ENCODE data around the gene SEMG2.

Gene SEMG2

DNA sequence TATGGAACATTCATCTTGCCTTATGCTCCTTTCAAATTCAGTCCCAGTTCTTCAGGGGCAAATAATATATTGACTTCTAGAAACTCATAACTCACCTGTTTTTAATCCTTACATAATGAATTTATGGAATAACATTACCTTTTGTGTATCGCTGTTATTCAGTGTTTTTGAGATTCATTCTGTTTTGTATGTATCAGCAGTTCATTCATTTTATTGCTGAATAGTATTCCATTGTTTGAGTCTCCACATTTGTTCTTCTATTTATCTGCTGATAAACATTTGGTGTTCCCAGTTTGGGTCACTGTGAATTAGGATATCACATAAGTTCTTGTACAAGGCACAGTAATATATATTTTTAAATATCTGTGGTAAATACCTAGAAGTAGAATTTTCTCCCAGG is 5.1 kb downstream of the SEMG2 start:
- TF ChIP-seq, protein P1, sequence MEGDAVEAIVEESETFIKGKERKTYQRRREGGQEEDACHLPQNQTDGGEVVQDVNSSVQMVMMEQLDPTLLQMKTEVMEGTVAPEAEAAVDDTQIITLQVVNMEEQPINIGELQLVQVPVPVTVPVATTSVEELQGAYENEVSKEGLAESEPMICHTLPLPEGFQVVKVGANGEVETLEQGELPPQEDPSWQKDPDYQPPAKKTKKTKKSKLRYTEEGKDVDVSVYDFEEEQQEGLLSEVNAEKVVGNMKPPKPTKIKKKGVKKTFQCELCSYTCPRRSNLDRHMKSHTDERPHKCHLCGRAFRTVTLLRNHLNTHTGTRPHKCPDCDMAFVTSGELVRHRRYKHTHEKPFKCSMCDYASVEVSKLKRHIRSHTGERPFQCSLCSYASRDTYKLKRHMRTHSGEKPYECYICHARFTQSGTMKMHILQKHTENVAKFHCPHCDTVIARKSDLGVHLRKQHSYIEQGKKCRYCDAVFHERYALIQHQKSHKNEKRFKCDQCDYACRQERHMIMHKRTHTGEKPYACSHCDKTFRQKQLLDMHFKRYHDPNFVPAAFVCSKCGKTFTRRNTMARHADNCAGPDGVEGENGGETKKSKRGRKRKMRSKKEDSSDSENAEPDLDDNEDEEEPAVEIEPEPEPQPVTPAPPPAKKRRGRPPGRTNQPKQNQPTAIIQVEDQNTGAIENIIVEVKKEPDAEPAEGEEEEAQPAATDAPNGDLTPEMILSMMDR (IDR thresholded peaks at IDR 0.05; ENCODE audit: low read depth, low read length, missing control alignments): no peak
- H3K4me3 ChIP-seq (replicated peaks; ENCODE audit: low read depth, low read length): no peak overlapping the region
- DNase-seq (ENCODE audit: extremely low read depth, low read depth): no peak

DNA sequence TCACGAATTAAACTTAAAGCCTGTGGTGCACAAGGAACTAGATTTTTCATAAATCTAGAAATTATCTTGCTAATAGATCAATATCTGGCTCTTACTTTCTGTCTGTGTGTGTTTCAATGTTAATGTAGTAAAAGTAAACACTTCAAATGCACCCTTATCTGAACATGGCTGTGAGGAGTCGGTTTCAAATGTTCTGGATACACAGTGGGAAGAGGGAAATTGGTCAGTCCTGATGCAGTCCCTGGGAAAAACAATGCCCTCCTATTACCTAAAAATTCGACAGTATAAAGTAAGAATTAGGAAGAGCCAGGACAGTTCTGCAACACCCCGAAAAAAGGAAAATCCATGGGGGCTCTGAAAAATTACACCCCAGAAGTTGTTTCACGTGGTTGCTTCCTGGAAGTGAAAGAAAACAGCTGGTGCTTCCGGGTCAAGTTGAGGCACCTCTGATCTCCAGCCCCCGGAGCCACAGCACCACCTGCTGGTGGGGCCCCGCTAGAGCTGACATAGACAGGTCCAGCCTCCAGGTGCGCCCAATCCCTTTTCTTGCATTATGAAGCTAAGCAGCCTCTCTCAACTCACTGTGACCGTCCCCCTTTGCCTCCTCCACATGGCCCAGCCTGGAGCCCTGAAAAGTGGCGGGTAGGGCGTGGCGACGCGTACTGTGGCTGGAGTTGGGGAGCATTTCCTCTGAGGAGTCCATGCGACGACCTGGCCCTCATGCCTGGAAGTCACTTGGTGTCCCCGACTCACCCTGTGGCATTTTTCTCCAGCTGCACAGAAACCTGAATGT is 8.3 kb downstream of the SEMG2 start:
- DNase-seq (ENCODE audit: extremely low read depth, low read depth): no peak
- H3K4me3 ChIP-seq (replicated peaks; ENCODE audit: low read depth, low read length): no peak overlapping the region
- TF ChIP-seq, protein P1 (IDR thresholded peaks at IDR 0.05; ENCODE audit: low read depth, low read length, missing control alignments): peak; percentile 88

DNA sequence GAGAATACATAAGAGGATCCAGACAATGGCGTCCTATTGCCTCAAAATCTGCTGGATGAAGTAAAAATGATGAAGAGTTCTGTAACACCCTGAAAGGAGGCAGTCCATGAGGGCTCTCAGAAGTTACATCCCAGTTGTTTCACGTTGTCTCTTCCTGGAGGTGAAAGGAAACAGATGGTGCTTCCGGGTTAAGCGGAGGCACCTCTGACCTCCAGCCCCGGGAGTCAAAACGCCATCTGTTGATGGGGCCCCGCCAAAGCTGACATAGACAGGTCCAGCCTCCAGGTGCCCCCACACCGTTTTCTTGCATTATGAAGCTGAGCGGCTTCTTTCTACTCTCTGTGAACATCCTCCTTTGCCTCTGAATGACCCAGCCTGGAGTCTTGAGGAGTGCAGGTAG is 9.5 kb downstream of the SEMG2 start:
- TF ChIP-seq, protein P1 (IDR thresholded peaks at IDR 0.05; ENCODE audit: low read depth, low read length, missing control alignments): no peak
- no peak for DNase-seq (ENCODE audit: extremely low read depth, low read depth)
- H3K4me3 ChIP-seq (replicated peaks; ENCODE audit: low read depth, low read length): no peak overlapping the region

DNA sequence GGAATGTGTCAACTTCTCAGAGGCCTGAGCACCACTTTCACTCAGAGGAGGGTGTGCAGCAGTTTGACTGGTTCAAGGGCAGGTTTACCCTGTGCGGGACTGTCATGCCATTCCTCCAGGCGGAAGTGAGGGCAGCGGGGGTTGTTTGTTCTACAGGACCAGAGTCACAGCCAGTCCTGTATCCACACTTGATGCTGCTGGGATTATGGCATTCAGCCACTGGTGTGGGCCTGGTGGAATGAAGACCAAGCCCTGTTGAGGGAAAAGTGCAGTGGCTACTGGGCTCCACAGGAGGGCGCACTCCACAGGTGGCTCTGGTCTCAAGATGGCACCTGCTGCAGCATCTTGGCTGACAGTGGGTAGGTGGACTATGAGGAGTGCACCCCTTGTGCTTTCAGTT is 14.8 kb downstream of the SEMG2 start:
- TF ChIP-seq, protein P1 (IDR thresholded peaks at IDR 0.05; ENCODE audit: low read depth, low read length, missing control alignments): peak; percentile 71
- no peak for DNase-seq (ENCODE audit: extremely low read depth, low read depth)
- no peak overlapping the region for H3K4me3 ChIP-seq (replicated peaks; ENCODE audit: low read depth, low read length)

DNA sequence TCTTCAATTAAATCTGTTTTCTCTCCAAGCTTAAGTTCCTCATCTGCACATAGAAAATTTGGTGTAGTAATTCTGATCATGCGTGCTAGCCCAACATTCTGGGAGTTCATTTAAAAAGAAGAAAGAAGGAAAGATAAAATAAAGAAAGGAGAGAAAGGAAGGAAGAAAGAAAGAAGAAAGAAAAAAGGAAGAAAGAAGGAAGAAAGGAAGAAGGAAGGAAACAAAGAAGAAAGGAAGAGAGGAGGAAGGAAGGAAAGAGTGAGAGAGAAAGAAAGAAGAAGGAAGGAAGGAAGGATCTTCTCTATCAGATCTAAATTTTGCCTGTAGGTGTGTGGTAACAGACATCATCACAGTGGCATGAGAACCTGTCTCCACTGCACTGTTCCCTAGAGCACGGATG is 17.0 kb downstream of the SEMG2 start:
- H3K4me3 ChIP-seq (replicated peaks; ENCODE audit: low read depth, low read length): no peak overlapping the region
- no peak for DNase-seq (ENCODE audit: extremely low read depth, low read depth)
- TF ChIP-seq, protein P1 (IDR thresholded peaks at IDR 0.05; ENCODE audit: low read depth, low read length, missing control alignments): no peak

DNA sequence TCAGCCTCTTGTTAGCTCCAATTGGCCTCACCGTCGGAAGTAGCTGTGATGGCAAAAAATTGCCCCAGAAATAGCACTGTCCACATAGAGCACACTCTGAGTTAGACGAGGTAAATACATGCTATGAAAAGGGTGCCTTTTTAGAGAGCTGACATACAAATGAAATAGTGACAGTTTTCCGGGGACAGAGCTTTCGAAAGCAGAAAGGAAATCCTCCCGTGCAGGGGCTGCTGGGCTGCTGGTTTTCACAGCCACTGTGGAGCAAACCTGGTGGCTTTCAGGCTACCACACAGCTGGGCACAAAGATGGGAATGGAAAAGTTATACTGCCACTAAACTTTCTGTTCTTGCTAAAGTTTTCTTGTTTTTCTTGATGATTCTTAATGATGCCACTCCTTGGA is 24.9 kb downstream of the SEMG2 start:
- no peak for DNase-seq (ENCODE audit: extremely low read depth, low read depth)
- TF ChIP-seq, protein P1 (IDR thresholded peaks at IDR 0.05; ENCODE audit: low read depth, low read length, missing control alignments): no peak
- H3K4me3 ChIP-seq (replicated peaks; ENCODE audit: low read depth, low read length): no peak overlapping the region

DNA sequence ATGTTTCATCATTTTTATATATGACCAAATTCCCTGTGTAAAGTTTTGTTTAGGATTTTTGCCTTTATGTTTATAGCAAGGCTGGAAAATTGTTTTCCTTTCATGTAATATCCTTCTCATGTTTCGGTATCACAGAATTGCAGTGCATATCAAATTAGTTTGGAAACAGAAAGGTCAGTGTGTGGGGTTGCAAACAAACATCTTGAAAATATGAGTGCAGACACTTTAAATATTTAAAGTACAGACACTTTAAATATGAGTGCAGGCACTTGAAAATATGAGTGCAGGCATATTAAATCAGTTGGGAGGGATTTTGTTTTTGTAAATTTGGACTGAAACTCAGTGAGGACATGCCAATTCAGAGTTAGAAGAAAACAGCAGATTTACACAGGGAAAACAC is 26.7 kb downstream of the SEMG2 start:
- TF ChIP-seq, protein P1 (IDR thresholded peaks at IDR 0.05; ENCODE audit: low read depth, low read length, missing control alignments): no peak
- no peak for DNase-seq (ENCODE audit: extremely low read depth, low read depth)
- H3K4me3 ChIP-seq (replicated peaks; ENCODE audit: low read depth, low read length): no peak overlapping the region

Data from HFF-Myc (cell line).